GM12878 (cell line): ENCODE results near the gene ITPR2. TPM values are rescaled to one million over a fixed set of nuclear protein-coding genes. Genes with fewer than 3 reads are reported as not detected.

ENCODE experiments used
- ATAC-seq: fragments of 200-7000 bp; cut with Tn5 transposase; 3 replicates; pipeline ENCODE4 v1.9.1; 2020; ENCODE audit warnings: mild to moderate bottlenecking, moderate library complexity
- BruUV-seq: library from RNA; stranded (reverse); fragments of 400-500 nt; replicated peaks from 2 replicates; lab custom pipeline; 2021; lab: Mats Ljungman, UMichigan
- CTCF ChIA-PET: fragments of 300-600 bp; sonication (Branson Sonifier 250); formaldehyde crosslinking; extraction: SDS; loops from one replicate; lab custom pipeline; 2021; ENCODE audit warnings: inconsistent platforms; lab: Yijun Ruan, JAX
- POLR2A ChIA-PET: fragments of 350-600 bp; formaldehyde crosslinking; extraction: SDS; loops from one replicate; lab custom pipeline; 2021; ENCODE audit warnings: inconsistent platforms; lab: Charles Lee
- RAD21 ChIA-PET: fragments of 300-600 bp; sonication (Branson Sonifier 250); formaldehyde crosslinking; loops from one replicate; lab custom pipeline; 2023; ENCODE audit warnings: antibody characterized with exemption; ENCODE audit not compliant: unreplicated experiment; lab: Charles Lee
- SMC1A ChIA-PET: fragments of 300-600 bp; sonication (Branson Sonifier 250); formaldehyde crosslinking; loops from one replicate; lab custom pipeline; 2023; ENCODE audit not compliant: unreplicated experiment, uncharacterized antibody; lab: Charles Lee
- DNase-seq: peaks from one replicate; pipeline ENCODE4 v3.0.0-alpha.2; 2011; ENCODE audit warnings: low read depth, low spot score
- FAIRE-seq: peaks from 3 replicates; lab custom pipeline; 2011; peaks lifted over from hg19 to GRCh38; lab: Jason Lieb, UNC
- H2AFZ ChIP-seq: 2 replicates; pipeline ENCODE4 v1.6.0; 2011; ENCODE audit warnings: low read depth, low read length, control low read depth; ENCODE audit not compliant: control insufficient read depth
- H3K27ac ChIP-seq: 2 replicates; pipeline ENCODE4 v1.5.1; 2011; ENCODE audit warnings: control low read depth; ENCODE audit not compliant: control insufficient read depth, insufficient read depth
- H3K27me3 ChIP-seq, 2 experiments: replicated peaks in 1 of 2; 2 replicates each; pipeline versions ENCODE4 v1.6.0 to v1.6.1; 2011; ENCODE audit warnings: low read length in 1 of 2; ENCODE audit not compliant: control insufficient read depth in 2 of 2, insufficient read depth in 2 of 2
- H3K36me3 ChIP-seq, 2 experiments: 2 replicates each; pipeline ENCODE4 v1.5.1; 2011; ENCODE audit warnings: low read length in 1 of 2; ENCODE audit not compliant: control insufficient read depth in 2 of 2, insufficient read depth in 2 of 2
- H3K4me1 ChIP-seq: 2 replicates; pipeline ENCODE4 v1.6.1; 2011; ENCODE audit warnings: mild to moderate bottlenecking, low read length, moderate library complexity, mixed read lengths; ENCODE audit not compliant: control insufficient read depth, insufficient read depth
- H3K4me2 ChIP-seq: 2 replicates; pipeline ENCODE4 v1.6.0; 2011; ENCODE audit warnings: control low read depth; ENCODE audit not compliant: control insufficient read depth, insufficient read depth
- H3K4me3 ChIP-seq: fragments of 200-600 bp; sonication (generic); 2 replicates; pipeline ENCODE4 v1.5.1; 2016
- H3K79me2 ChIP-seq: 2 replicates; pipeline ENCODE4 v1.6.0; 2011; ENCODE audit warnings: low read length; ENCODE audit not compliant: control insufficient read depth, insufficient read depth
- H3K9ac ChIP-seq: 2 replicates; pipeline ENCODE4 v1.8.0; 2011; ENCODE audit warnings: low read length, control low read depth, mixed read lengths; ENCODE audit not compliant: control insufficient read depth, insufficient read depth
- H3K9me3 ChIP-seq: replicated peaks from 3 replicates; pipeline ENCODE4 v1.5.1; 2011; ENCODE audit warnings: mild to moderate bottlenecking, low read length; ENCODE audit not compliant: control insufficient read depth, insufficient read depth
- H4K20me1 ChIP-seq: 2 replicates; pipeline ENCODE4 v1.6.0; 2011; ENCODE audit not compliant: control insufficient read depth, insufficient read depth
- ATF7 ChIP-seq: fragments of 450-650 bp; IDR thresholded peaks from 2 replicates; pipeline ENCODE4 v1.6.1; 2016; ENCODE audit warnings: low read depth, mild to moderate bottlenecking
- CHD4 ChIP-seq: fragments of 200-600 bp; sonication (generic); IDR thresholded peaks from 2 replicates; pipeline ENCODE4 v1.6.1; 2016; ENCODE audit warnings: mild to moderate bottlenecking
- EGR1 ChIP-seq, 2 experiments: IDR thresholded peaks; 1 replicate in 1 of 2; 2 replicates in 1 of 2; pipeline ENCODE4 v1.6.1; 2011 to 2012; ENCODE audit warnings: low read depth in 2 of 2, low read length in 2 of 2, borderline replicate concordance in 1 of 2, mild to moderate bottlenecking in 1 of 2, moderate library complexity in 1 of 2
- ETV6 ChIP-seq, 2 experiments: fragments of 450-650 bp in 1 of 2; IDR thresholded peaks in 1 of 2; conservative IDR thresholded peaks in 1 of 2; 2 replicates each; pipeline ENCODE4 v1.6.1; 2014; ENCODE audit warnings: antibody characterized with exemption in 1 of 2, borderline replicate concordance in 1 of 2, low read depth in 1 of 2, mild to moderate bottlenecking in 1 of 2, moderate library complexity in 1 of 2
- KDM1A ChIP-seq: fragments of 200-600 bp; sonication (generic); IDR thresholded peaks from 2 replicates; pipeline ENCODE4 v1.6.1; 2016; ENCODE audit warnings: borderline replicate concordance
- MYB ChIP-seq: fragments of 150-350 bp; IDR thresholded peaks from 2 replicates; pipeline ENCODE4 v1.6.1; 2014; ENCODE audit warnings: mild to moderate bottlenecking, low read depth, low read length, borderline replicate concordance
- NFIC ChIP-seq: IDR thresholded peaks from 2 replicates; pipeline ENCODE4 v1.6.1; 2012; ENCODE audit warnings: low read depth, mild to moderate bottlenecking, inconsistent platforms, low read length, moderate library complexity
- SMC3 ChIP-seq: IDR thresholded peaks from 2 replicates; pipeline ENCODE4 v1.6.1; 2011; ENCODE audit warnings: low read length, improper control_type of control experiment, borderline replicate concordance
- SREBF2 ChIP-seq: IDR thresholded peaks from 2 replicates; pipeline ENCODE4 v1.6.1; 2012; ENCODE audit warnings: mild to moderate bottlenecking, low read length
- SUZ12 ChIP-seq: fragments of 200-600 bp; sonication (generic); IDR thresholded peaks from one replicate; pipeline ENCODE4 v1.6.1; 2018; ENCODE audit warnings: antibody characterized with exemption, mild to moderate bottlenecking; ENCODE audit not compliant: unreplicated experiment
- YBX1 ChIP-seq: fragments of 450-650 bp; IDR thresholded peaks from 2 replicates; pipeline ENCODE4 v1.6.1; 2016; ENCODE audit warnings: antibody characterized with exemption
- YY1 ChIP-seq: IDR thresholded peaks from 2 replicates; pipeline ENCODE4 v1.6.1; 2011; ENCODE audit warnings: low read depth, mild to moderate bottlenecking, low read length
- WGBS: methylation state at CpG from one replicate; pipeline ENCODE4 v1.1.6; 2016; ENCODE audit warnings: low lambda C conversion rate; ENCODE audit not compliant: insufficient replicate concordance, insufficient coverage; ENCODE audit errors: missing lambda C conversion rate; 5-methylcytosine and 5-hydroxymethylcytosine counted together
- in situ Hi-C: fragments of 300-500 bp; cut with MboI; formaldehyde crosslinking; loops from 9 replicates; pipeline ENCODE4 v1.14.3; 2018; ENCODE audit warnings: mixed read lengths
- intact Hi-C: fragments of 100-400 bp; cut with micrococcal nuclease; formaldehyde crosslinking; loops from one replicate; pipeline ENCODE4 v1.14.2; 2022; ENCODE audit not compliant: unreplicated experiment
- polyA plus RNA-seq, 11 experiments: library from polyadenylated mRNA; depleted of rRNA in 4 of 11; unstranded in 6 of 11; stranded (reverse) in 5 of 11; fragments of >200 nt; fragmentation: Nextera tagmentation in 4 of 11; fragmentation: Illumina TruSeq in 1 of 11; extraction: Ambion mirVana in 4 of 11; extraction: Trizol in 1 of 11; gene quantifications; 1 replicate in 1 of 11; 2 replicates in 10 of 11; pipeline versions ENCODE4 v1.2.1 to v1.2.3, GENCODE V29; 2011 to 2016; ENCODE audit warnings: inconsistent platforms in 2 of 11, missing spikeins in 2 of 11, low read depth in 1 of 11
- total RNA-seq, 4 experiments: library from RNA; depleted of rRNA in 3 of 4; stranded (reverse); fragments of >200 nt in 3 of 4; fragmentation: Illumina TruSeq in 1 of 4; extraction: Trizol in 1 of 4; gene quantifications; 2 replicates each; pipeline versions ENCODE4 v1.2.1 to v1.2.3, GENCODE V29; 2013 to 2021
- TF ChIP-seq, protein P1 (sequence below): fragments of 450-650 bp; IDR thresholded peaks from 2 replicates; pipeline ENCODE4 v1.6.1; 2017; ENCODE audit warnings: mild to moderate bottlenecking, moderate library complexity
- TF ChIP-seq, protein P2 (sequence below): fragments of 450-650 bp; IDR thresholded peaks from 2 replicates; pipeline ENCODE4 v1.6.1; 2017; ENCODE audit warnings: low read depth, mild to moderate bottlenecking, moderate library complexity
- TF ChIP-seq, protein P3 (sequence below): IDR thresholded peaks from 2 replicates; pipeline ENCODE4 v1.6.1; 2012; ENCODE audit warnings: low read depth, low read length, improper control_type of control experiment

Gene ITPR2
- total and polyA plus RNA-seq, 10 of the 15 experiments (the other 5 are each of a cell fraction or from before 2014, with no cell fraction given), result 7.5 to 76.2 (median 47.1) TPM

DNA sequence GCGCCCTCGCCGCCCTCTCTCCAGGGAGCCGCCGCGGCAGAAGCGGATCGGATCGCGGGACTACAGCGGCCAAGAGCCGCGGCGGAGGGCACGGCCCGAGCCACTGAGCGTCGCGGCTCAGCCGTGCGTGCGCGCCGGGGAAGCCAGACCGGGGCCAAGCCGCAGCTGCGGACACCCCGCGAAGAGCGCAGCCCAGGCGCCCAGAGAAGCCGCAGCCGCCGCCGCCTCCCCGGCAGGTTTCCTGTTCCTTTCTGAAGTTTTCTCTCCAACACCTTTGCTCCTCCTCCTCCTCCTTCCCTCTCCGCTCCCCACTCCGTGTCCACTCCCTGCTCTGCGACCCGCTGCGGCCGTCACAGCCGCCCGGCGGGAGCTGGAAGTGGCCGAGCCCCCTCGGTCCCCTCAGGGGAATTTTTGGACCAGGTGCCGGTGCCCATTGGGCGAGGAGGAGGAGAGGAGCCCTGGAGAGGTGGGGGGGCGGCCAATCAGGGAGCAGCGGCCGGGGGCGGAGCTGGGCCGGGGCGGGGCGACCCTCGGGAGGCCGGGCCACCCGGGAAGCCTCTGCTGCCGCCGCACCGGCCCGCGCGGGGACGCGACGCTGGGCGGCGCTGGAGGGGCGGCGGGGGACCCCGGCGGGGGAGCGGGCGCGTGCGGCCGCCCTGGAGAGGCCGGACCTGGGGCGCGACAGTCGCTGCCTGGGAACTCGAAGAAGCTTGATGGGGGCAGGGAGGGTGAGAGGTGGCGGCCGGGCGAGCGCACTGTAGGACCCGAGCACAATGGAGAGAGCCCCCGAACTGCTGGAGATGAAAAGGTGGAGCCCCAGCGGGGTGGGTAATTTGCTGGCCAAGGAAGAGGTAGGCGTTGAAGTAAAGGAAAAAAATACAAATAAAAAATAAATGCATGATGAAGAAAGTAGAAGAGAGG lies at the start of gene ITPR2 (continued):
- TF ChIP-seq NFIC (no peak), SUZ12 (no peak), EGR1 (IDR thresholded peaks at IDR 0.05; ENCODE audit: borderline replicate concordance in 1 of 2, low read depth in 2 of 2, low read length in 2 of 2) (0 out of 3 replicates have a peak, but pooled peaks of 1 of the 2 experiments have one; percentile 9)
- TF ChIP-seq, protein P1, sequence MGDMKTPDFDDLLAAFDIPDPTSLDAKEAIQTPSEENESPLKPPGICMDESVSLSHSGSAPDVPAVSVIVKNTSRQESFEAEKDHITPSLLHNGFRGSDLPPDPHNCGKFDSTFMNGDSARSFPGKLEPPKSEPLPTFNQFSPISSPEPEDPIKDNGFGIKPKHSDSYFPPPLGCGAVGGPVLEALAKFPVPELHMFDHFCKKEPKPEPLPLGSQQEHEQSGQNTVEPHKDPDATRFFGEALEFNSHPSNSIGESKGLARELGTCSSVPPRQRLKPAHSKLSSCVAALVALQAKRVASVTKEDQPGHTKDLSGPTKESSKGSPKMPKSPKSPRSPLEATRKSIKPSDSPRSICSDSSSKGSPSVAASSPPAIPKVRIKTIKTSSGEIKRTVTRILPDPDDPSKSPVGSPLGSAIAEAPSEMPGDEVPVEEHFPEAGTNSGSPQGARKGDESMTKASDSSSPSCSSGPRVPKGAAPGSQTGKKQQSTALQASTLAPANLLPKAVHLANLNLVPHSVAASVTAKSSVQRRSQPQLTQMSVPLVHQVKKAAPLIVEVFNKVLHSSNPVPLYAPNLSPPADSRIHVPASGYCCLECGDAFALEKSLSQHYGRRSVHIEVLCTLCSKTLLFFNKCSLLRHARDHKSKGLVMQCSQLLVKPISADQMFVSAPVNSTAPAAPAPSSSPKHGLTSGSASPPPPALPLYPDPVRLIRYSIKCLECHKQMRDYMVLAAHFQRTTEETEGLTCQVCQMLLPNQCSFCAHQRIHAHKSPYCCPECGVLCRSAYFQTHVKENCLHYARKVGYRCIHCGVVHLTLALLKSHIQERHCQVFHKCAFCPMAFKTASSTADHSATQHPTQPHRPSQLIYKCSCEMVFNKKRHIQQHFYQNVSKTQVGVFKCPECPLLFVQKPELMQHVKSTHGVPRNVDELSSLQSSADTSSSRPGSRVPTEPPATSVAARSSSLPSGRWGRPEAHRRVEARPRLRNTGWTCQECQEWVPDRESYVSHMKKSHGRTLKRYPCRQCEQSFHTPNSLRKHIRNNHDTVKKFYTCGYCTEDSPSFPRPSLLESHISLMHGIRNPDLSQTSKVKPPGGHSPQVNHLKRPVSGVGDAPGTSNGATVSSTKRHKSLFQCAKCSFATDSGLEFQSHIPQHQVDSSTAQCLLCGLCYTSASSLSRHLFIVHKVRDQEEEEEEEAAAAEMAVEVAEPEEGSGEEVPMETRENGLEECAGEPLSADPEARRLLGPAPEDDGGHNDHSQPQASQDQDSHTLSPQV, result no peak
- TF ChIP-seq, all 136 proteins: peak for 42

DNA sequence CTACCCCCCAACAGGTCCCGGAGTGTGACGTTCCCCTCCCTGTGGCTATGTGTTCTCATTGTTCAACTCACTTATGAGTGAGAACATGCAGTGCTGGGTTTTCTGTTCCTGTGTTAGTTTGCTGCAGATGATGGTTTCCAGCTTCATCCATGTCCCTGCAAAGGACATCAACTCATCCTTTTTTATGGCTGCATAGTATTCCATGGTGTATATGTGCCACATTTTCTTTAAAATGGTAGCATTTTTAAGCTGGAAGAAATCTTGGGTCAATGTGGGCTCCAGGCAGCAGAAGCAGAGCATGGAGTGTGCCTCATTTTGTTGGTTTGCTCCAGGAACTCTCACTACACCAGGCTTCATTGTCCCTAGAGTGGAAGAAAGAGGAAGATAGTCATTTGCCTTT lies 47.6 kb upstream of the ITPR2 start:
- RAD21 ChIA-PET, result interaction anchor here (1.2 to 2.8 kb wide), 5 partner anchors 11 to 133 kb away, joined by 4 to 36 read pairs (median 6); partner anchors contain the start of genes ITPR2 and TM7SF3
- CTCF ChIA-PET, result interaction anchor here (1.1 to 8.4 kb wide), 4 partner anchors 17 to 35 kb away, joined by 6 to 115 read pairs (median 31); no protein-coding TSS in a partner anchor
- Histone ChIP-seq H3K9ac (no peak overlapping the region), H2AFZ (no peak overlapping the region), H3K79me2 (no peaks in the 10 kb centered on the region), H3K36me3 (no peaks in the 10 kb centered on the region), H3K4me1 (peaks cover 7% of the 10 kb centered on the region), H3K27ac (no peak overlapping the region), H3K4me2 (no peak overlapping the region), H4K20me1 (no peaks in the 10 kb centered on the region), H3K4me3 (no peak overlapping the region), H3K9me3 (no peaks in the 10 kb centered on the region), H3K27me3 (no peaks in the 10 kb centered on the region)
- 67% methylated on average over 2 of the region's 2 CpGs for WGBS
- no TSS peak for BruUV-seq
- SMC1A ChIA-PET, result interaction anchor here (1.3 to 7.6 kb wide), 8 partner anchors 10 to 152 kb away, joined by 3 to 105 read pairs (median 8); no protein-coding TSS in a partner anchor
- ATAC-seq, result no peak
- DNase-seq, result no peak
- intact Hi-C loops (loop anchor here (10.0 kb wide), 1 partner anchor 46 kb away; the partner anchor contains the start of gene ITPR2), in situ Hi-C loops (no loop called here)
- no peak for FAIRE-seq
- POLR2A ChIA-PET, result interaction anchor here (1.1 to 2.7 kb wide), 2 partner anchors 17 to 130 kb away, joined by 3 to 13 read pairs; no protein-coding TSS in a partner anchor
- TF ChIP-seq YBX1, result no peak
- TF ChIP-seq, protein P2, sequence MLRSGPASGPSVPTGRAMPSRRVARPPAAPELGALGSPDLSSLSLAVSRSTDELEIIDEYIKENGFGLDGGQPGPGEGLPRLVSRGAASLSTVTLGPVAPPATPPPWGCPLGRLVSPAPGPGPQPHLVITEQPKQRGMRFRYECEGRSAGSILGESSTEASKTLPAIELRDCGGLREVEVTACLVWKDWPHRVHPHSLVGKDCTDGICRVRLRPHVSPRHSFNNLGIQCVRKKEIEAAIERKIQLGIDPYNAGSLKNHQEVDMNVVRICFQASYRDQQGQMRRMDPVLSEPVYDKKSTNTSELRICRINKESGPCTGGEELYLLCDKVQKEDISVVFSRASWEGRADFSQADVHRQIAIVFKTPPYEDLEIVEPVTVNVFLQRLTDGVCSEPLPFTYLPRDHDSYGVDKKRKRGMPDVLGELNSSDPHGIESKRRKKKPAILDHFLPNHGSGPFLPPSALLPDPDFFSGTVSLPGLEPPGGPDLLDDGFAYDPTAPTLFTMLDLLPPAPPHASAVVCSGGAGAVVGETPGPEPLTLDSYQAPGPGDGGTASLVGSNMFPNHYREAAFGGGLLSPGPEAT, result no peak
- TF ChIP-seq, protein P3, sequence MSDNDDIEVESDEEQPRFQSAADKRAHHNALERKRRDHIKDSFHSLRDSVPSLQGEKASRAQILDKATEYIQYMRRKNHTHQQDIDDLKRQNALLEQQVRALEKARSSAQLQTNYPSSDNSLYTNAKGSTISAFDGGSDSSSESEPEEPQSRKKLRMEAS, result no peak
- TF ChIP-seq ETV6 (conservative IDR thresholded peaks at IDR 0.05 in 1 of 2, IDR thresholded peaks at IDR 0.05 in 1 of 2; ENCODE audit: borderline replicate concordance in 1 of 2, low read depth in 1 of 2), result no peak
- TF ChIP-seq KDM1A, result no peak
- TF ChIP-seq SMC3, result no peak
- no peak for TF ChIP-seq YY1
- no peak for TF ChIP-seq ATF7
- TF ChIP-seq SREBF2, result no peak
- no peak for TF ChIP-seq CHD4
- TF ChIP-seq MYB, result no peak
